H1 (cell line): ENCODE results near the gene BCAR3. TPM values are rescaled to one million over a fixed set of nuclear protein-coding genes. Genes with fewer than 3 reads are reported as not detected.

Experiments used
- CTCF ChIA-PET: fragments of 300-600 bp; sonication (Branson Sonifier 250); formaldehyde crosslinking; loops from one replicate; lab custom pipeline; 2021; ENCODE audit not compliant: partially characterized antibody; lab: Charles Lee
- POLR2A ChIA-PET: fragments of 300-600 bp; sonication (Branson Sonifier 250); formaldehyde crosslinking; loops from one replicate; lab custom pipeline; 2021; ENCODE audit warnings: inconsistent platforms; ENCODE audit not compliant: partially characterized antibody; lab: Charles Lee
- DNase-seq, 2 experiments: peaks; one replicate each; pipeline versions ENCODE4 v3.0.0 to v3.0.0-alpha.2; 2010 to 2022; ENCODE audit warnings: low spot score in 2 of 2, low read depth in 1 of 2, mixed read lengths in 1 of 2
- FAIRE-seq: peaks from 2 replicates; lab custom pipeline; 2011; peaks lifted over from hg19 to GRCh38; lab: Jason Lieb, UNC
- H2AFZ ChIP-seq: 2 replicates; pipeline ENCODE4 v1.8.1; 2012; ENCODE audit warnings: low read length, inconsistent platforms
- H2AK5ac ChIP-seq: 2 replicates; pipeline ENCODE4 v1.6.1; 2013; ENCODE audit warnings: low read depth, low read length
- H2BK120ac ChIP-seq: replicated peaks from 2 replicates; pipeline ENCODE3; 2013; ENCODE audit warnings: low read depth, low read length, inconsistent platforms
- H2BK12ac ChIP-seq: 2 replicates; pipeline ENCODE4 v1.6.1; 2013; ENCODE audit warnings: low read depth, low read length
- H2BK15ac ChIP-seq: 2 replicates; pipeline ENCODE4 v1.6.1; 2013; ENCODE audit warnings: low read length
- H2BK20ac ChIP-seq: 2 replicates; pipeline ENCODE4 v1.6.1; 2013; ENCODE audit warnings: low read length
- H2BK5ac ChIP-seq: 2 replicates; pipeline ENCODE4 v1.6.1; 2013; ENCODE audit warnings: low read depth, low read length
- H3K14ac ChIP-seq: 2 replicates; pipeline ENCODE4 v1.6.1; 2013; ENCODE audit warnings: inconsistent platforms; ENCODE audit not compliant: insufficient read length
- H3K18ac ChIP-seq: 2 replicates; pipeline ENCODE4 v1.6.1; 2013; ENCODE audit warnings: low read length; ENCODE audit errors: extremely low read depth
- H3K23ac ChIP-seq: 2 replicates; pipeline ENCODE4 v1.6.1; 2013; ENCODE audit warnings: inconsistent platforms; ENCODE audit not compliant: insufficient read length
- H3K23me2 ChIP-seq: 2 replicates; pipeline ENCODE4 v1.6.1; 2013; ENCODE audit warnings: low read depth, low read length
- H3K27ac ChIP-seq: 2 replicates; pipeline ENCODE4 v1.6.1; 2011; ENCODE audit warnings: low read depth, low read length, inconsistent platforms
- H3K27me3 ChIP-seq, 4 experiments: replicated peaks in 1 of 4; 1 replicate in 1 of 4; 2 replicates in 3 of 4; pipeline versions ENCODE4 v1.6.1 to v1.8.1; 2011 to 2013; ENCODE audit warnings: low read length in 3 of 4, mild to moderate bottlenecking in 3 of 4, inconsistent platforms in 2 of 4, mixed read lengths in 2 of 4, moderate library complexity in 1 of 4; ENCODE audit not compliant: control insufficient read depth in 3 of 4, insufficient read depth in 3 of 4; ENCODE audit errors: extremely low read depth in 1 of 4
- H3K36me3 ChIP-seq, 4 experiments: 2 replicates each; pipeline versions ENCODE4 v1.6.1 to v1.8.1; 2011 to 2013; ENCODE audit warnings: mild to moderate bottlenecking in 4 of 4, low read length in 3 of 4, moderate library complexity in 2 of 4, control low read depth in 1 of 4, inconsistent platforms in 1 of 4; ENCODE audit not compliant: insufficient read depth in 4 of 4, control insufficient read depth in 2 of 4
- H3K4ac ChIP-seq: replicated peaks from 2 replicates; pipeline ENCODE3; 2013; ENCODE audit warnings: low read length, low read depth, mixed read lengths, inconsistent platforms; ENCODE audit not compliant: insufficient read length
- H3K4me1 ChIP-seq, 4 experiments: replicated peaks in 1 of 4; 1 replicate in 1 of 4; 2 replicates in 3 of 4; pipeline versions ENCODE4 v1.6.1 to v1.8.1; 2011 to 2013; ENCODE audit warnings: low read length in 3 of 4, inconsistent platforms in 2 of 4, mixed read lengths in 1 of 4; ENCODE audit not compliant: insufficient read depth in 4 of 4, control insufficient read depth in 3 of 4
- H3K4me2 ChIP-seq, 2 experiments: 2 replicates each; pipeline versions ENCODE4 v1.6.1 to v1.8.1; 2011 to 2013; ENCODE audit warnings: low read depth in 2 of 2, low read length in 2 of 2, control low read depth in 1 of 2, inconsistent platforms in 1 of 2, mild to moderate bottlenecking in 1 of 2; ENCODE audit not compliant: insufficient read depth in 1 of 2
- H3K4me3 ChIP-seq, 4 experiments: fragments of 200-600, 300-600 bp in 1 of 4; sonication (generic), shearing (Covaris generic), sonication (Bioruptor Twin) in 1 of 4; 2 replicates each; pipeline versions ENCODE4 v1.5.1 to v1.8.1; 2011 to 2016; ENCODE audit warnings: low read length in 4 of 4, low read depth in 3 of 4, control low read depth in 2 of 4, inconsistent platforms in 2 of 4, mild to moderate bottlenecking in 2 of 4, mixed read lengths in 1 of 4, moderate library complexity in 1 of 4; ENCODE audit not compliant: insufficient read depth in 2 of 4; ENCODE audit errors: extremely low read depth in 1 of 4
- H3K56ac ChIP-seq: replicated peaks from 2 replicates; pipeline ENCODE3; 2013; ENCODE audit warnings: low read depth, mild to moderate bottlenecking, mixed read lengths, low read length, inconsistent platforms; ENCODE audit not compliant: insufficient read length
- H3K79me1 ChIP-seq: 2 replicates; pipeline ENCODE4 v1.6.1; 2013; ENCODE audit warnings: low read depth, low read length, control low read depth
- H3K79me2 ChIP-seq, 2 experiments: 2 replicates each; pipeline versions ENCODE4 v1.6.1 to v1.8.1; 2012 to 2013; ENCODE audit warnings: low read length in 2 of 2, mild to moderate bottlenecking in 2 of 2, inconsistent platforms in 1 of 2; ENCODE audit not compliant: insufficient read depth in 2 of 2, control insufficient read depth in 1 of 2
- H3K9ac ChIP-seq, 4 experiments: replicated peaks in 1 of 4; 1 replicate in 1 of 4; 2 replicates in 3 of 4; pipeline versions ENCODE4 v1.6.1 to v1.8.1; 2011 to 2013; ENCODE audit warnings: low read depth in 3 of 4, low read length in 3 of 4, control low read depth in 2 of 4, mild to moderate bottlenecking in 2 of 4, moderate library complexity in 2 of 4, inconsistent platforms in 1 of 4; ENCODE audit errors: extremely low read depth in 1 of 4
- H3K9me3 ChIP-seq, 2 experiments: 2 replicates each; pipeline versions ENCODE4 v1.6.1 to v1.8.1; 2012 to 2013; ENCODE audit warnings: mild to moderate bottlenecking in 2 of 2, moderate library complexity in 2 of 2, control low read depth in 1 of 2, inconsistent platforms in 1 of 2, low read depth in 1 of 2, low read length in 1 of 2, mixed read lengths in 1 of 2; ENCODE audit not compliant: insufficient read depth in 2 of 2
- H4K20me1 ChIP-seq, 2 experiments: replicated peaks in 1 of 2; 2 replicates each; pipeline versions ENCODE3 to v1.8.1; 2011 to 2013; ENCODE audit warnings: inconsistent platforms in 2 of 2, low read length in 2 of 2, mild to moderate bottlenecking in 1 of 2; ENCODE audit not compliant: insufficient read depth in 2 of 2, control insufficient read depth in 1 of 2
- H4K5ac ChIP-seq: 2 replicates; pipeline ENCODE4 v1.6.1; 2013; ENCODE audit warnings: low read length, low read depth, mixed read lengths, inconsistent platforms; ENCODE audit not compliant: insufficient read length
- H4K8ac ChIP-seq: 2 replicates; pipeline ENCODE4 v1.8.0; 2013; ENCODE audit warnings: mild to moderate bottlenecking, moderate library complexity, low read length, inconsistent platforms; ENCODE audit not compliant: insufficient read depth; ENCODE audit errors: extremely low read depth
- H4K91ac ChIP-seq: replicated peaks from 2 replicates; pipeline ENCODE3; 2013; ENCODE audit warnings: low read length, mixed read lengths, inconsistent platforms; ENCODE audit not compliant: insufficient read length
- CBX8 ChIP-seq: fragments of 300-800, 300-1000 bp; sonication (generic); IDR thresholded peaks from 2 replicates; pipeline ENCODE4 v1.7.1; 2016; ENCODE audit warnings: low read depth, low read length, borderline replicate concordance
- CREB1 ChIP-seq: IDR thresholded peaks from 2 replicates; pipeline ENCODE4 v1.6.1; 2012; ENCODE audit warnings: inconsistent platforms
- CTBP2 ChIP-seq: IDR thresholded peaks from 2 replicates; pipeline ENCODE4 v1.7.0; 2011; ENCODE audit warnings: borderline replicate concordance, mild to moderate bottlenecking, moderate library complexity, mixed read lengths, low read length; ENCODE audit not compliant: insufficient read depth, insufficient read length
- EP300 ChIP-seq, 2 experiments: IDR thresholded peaks; 1 replicate in 1 of 2; 2 replicates in 1 of 2; pipeline ENCODE4 v1.6.1; 2011 to 2012; ENCODE audit warnings: low read depth in 2 of 2, low read length in 2 of 2, mild to moderate bottlenecking in 2 of 2, borderline replicate concordance in 1 of 2, inconsistent platforms in 1 of 2, moderate library complexity in 1 of 2
- EZH2 ChIP-seq: fragments of 200-600 bp; sonication (generic); IDR thresholded peaks from 2 replicates; pipeline ENCODE4 v1.7.1; 2012; ENCODE audit warnings: low read depth, mild to moderate bottlenecking, moderate library complexity, low read length, inconsistent platforms; ENCODE audit not compliant: severe bottlenecking
- RAD21 ChIP-seq, 2 experiments: IDR thresholded peaks in 1 of 2; conservative IDR thresholded peaks in 1 of 2; 2 replicates each; pipeline ENCODE4 v1.6.1; 2011; ENCODE audit warnings: low read depth in 2 of 2, low read length in 2 of 2, improper control_type of control experiment in 1 of 2, inconsistent platforms in 1 of 2, mild to moderate bottlenecking in 1 of 2, moderate library complexity in 1 of 2
- RFX5 ChIP-seq: IDR thresholded peaks from 2 replicates; pipeline ENCODE4 v1.6.1; 2011; ENCODE audit warnings: low read depth, low read length, improper control_type of control experiment, borderline replicate concordance
- RXRA ChIP-seq: IDR thresholded peaks from 2 replicates; pipeline ENCODE4 v1.6.1; 2011; ENCODE audit warnings: low read depth, mild to moderate bottlenecking, low read length, moderate library complexity; ENCODE audit not compliant: insufficient read depth
- SIX5 ChIP-seq: IDR thresholded peaks from 2 replicates; pipeline ENCODE4 v1.6.1; 2011; ENCODE audit warnings: mild to moderate bottlenecking, low read depth, low read length
- TAF1 ChIP-seq: IDR thresholded peaks from 2 replicates; pipeline ENCODE4 v1.6.1; 2011; ENCODE audit warnings: mild to moderate bottlenecking, low read depth, low read length
- TBP ChIP-seq: IDR thresholded peaks from 2 replicates; pipeline ENCODE4 v1.6.1; 2011; ENCODE audit warnings: low read depth, low read length, improper control_type of control experiment
- TEAD4 ChIP-seq: IDR thresholded peaks from 2 replicates; pipeline ENCODE4 v1.6.1; 2012; ENCODE audit warnings: low read depth, low read length, inconsistent platforms, mixed read lengths
- WGBS, 2 experiments: shearing (Covaris generic) in 1 of 2; methylation state at CpG; one replicate each; pipeline versions ENCODE4 v1.1.6 to v1.1.7; 2013 to 2015; ENCODE audit warnings: low lambda C conversion rate in 2 of 2, mixed read lengths in 2 of 2, inconsistent platforms in 1 of 2, low coverage in 1 of 2, missing lambda C conversion rate in 1 of 2; ENCODE audit not compliant: insufficient replicate concordance in 2 of 2, insufficient coverage in 1 of 2, insufficient read length in 1 of 2; ENCODE audit errors: extremely low coverage in 1 of 2, missing lambda C conversion rate in 1 of 2; 5-methylcytosine and 5-hydroxymethylcytosine counted together
- polyA plus RNA-seq, 7 experiments: library from polyadenylated mRNA; depleted of rRNA in 3 of 7; stranded (reverse) in 5 of 7; unstranded in 2 of 7; fragments of >200 nt in 5 of 7; fragments of 200-250 nt in 2 of 7; gene quantifications; 1 replicate in 5 of 7; 2 replicates in 1 of 7; 4 replicates in 1 of 7; pipeline versions ENCODE4 v1.2.1 to v1.2.3, GENCODE V29; 2011 to 2013; ENCODE audit warnings: missing spikeins in 2 of 7, mixed read lengths in 2 of 7
- total RNA-seq: library from RNA; stranded (reverse); fragmentation: NEBNext Ultra II Directional; extraction: Animal tissue kit (Norgen Biotek cat#: 25700); gene quantifications from 2 replicates; pipeline ENCODE4 v1.2.1, GENCODE V29; 2021

The BCAR3 gene
- total and polyA plus RNA-seq, 2 of the 8 experiments (the other 6 are each of a cell fraction or from before 2014, with no cell fraction given): 5.6 to 9.2 TPM

GRCh38 chr1:93625582-93626327 is 55.9 kb downstream of the BCAR3 start:
- Histone ChIP-seq H2BK15ac (no peak overlapping the region), H2AFZ (no peak overlapping the region), H3K4ac (no peak overlapping the region), H3K18ac (no peak overlapping the region), H3K27ac (no peak overlapping the region), H3K23ac (no peak overlapping the region), H3K79me1 (no peaks in the 10 kb centered on the region), H3K4me3 (no peak overlapping the region), H4K20me1 (no peaks in the 10 kb centered on the region), H3K4me2 (no peak overlapping the region), H2AK5ac (no peak overlapping the region), H3K4me1 (no peaks in the 10 kb centered on the region; a peak in 1 of 7 replicates), H2BK120ac (no peak overlapping the region), H3K9me3 (no peaks in the 10 kb centered on the region), H3K56ac (no peak overlapping the region), H3K23me2 (no peaks in the 10 kb centered on the region; the same call in 1 of the 2 replicates), H3K9ac (no peak overlapping the region), H3K36me3 (no peaks in the 10 kb centered on the region), H2BK12ac (no peak overlapping the region), H4K91ac (no peak overlapping the region), H4K8ac (no peak overlapping the region), H2BK5ac (no peak overlapping the region), H4K5ac (no peak overlapping the region), H2BK20ac (no peak overlapping the region), H3K14ac (no peak overlapping the region), H3K27me3 (no peaks in the 10 kb centered on the region), H3K79me2 (no peaks in the 10 kb centered on the region)
- POLR2A ChIA-PET: interaction anchor here (0.7 to 1.0 kb wide), 2 partner anchors 17 to 220 kb away, joined by 3 to 4 read pairs; no protein-coding TSS in a partner anchor
- WGBS, 2 experiments: 93% methylated on average over 3 of the region's 3 CpGs; no CpG with 5 or more reads in 1 of the 2 experiments
- no peak for DNase-seq
- CTCF ChIA-PET: interaction anchor here (1.0 to 31.2 kb wide), 6 partner anchors 14 to 249 kb away, joined by 3 to 620 read pairs (median 7); no protein-coding TSS in a partner anchor
- FAIRE-seq: no peak
- TF ChIP-seq TEAD4: no peak
- TF ChIP-seq TBP: no peak
- TF ChIP-seq CREB1: no peak
- TF ChIP-seq RFX5: no peak
- no peak for TF ChIP-seq CBX8
- TF ChIP-seq CTBP2: no peak
- TF ChIP-seq SIX5: no peak
- no peak for TF ChIP-seq RAD21 (IDR thresholded peaks at IDR 0.05 in 1 of 2, conservative IDR thresholded peaks at IDR 0.05 in 1 of 2; ENCODE audit: low read depth in 2 of 2, low read length in 2 of 2)
- no peak for TF ChIP-seq RXRA
- no peak for TF ChIP-seq TAF1
- TF ChIP-seq EP300 (IDR thresholded peaks at IDR 0.05; ENCODE audit: borderline replicate concordance in 1 of 2, low read depth in 2 of 2, low read length in 2 of 2): no peak
- no peak for TF ChIP-seq EZH2
